Measurements from ENCODE around the gene HDAC1.

DNA sequence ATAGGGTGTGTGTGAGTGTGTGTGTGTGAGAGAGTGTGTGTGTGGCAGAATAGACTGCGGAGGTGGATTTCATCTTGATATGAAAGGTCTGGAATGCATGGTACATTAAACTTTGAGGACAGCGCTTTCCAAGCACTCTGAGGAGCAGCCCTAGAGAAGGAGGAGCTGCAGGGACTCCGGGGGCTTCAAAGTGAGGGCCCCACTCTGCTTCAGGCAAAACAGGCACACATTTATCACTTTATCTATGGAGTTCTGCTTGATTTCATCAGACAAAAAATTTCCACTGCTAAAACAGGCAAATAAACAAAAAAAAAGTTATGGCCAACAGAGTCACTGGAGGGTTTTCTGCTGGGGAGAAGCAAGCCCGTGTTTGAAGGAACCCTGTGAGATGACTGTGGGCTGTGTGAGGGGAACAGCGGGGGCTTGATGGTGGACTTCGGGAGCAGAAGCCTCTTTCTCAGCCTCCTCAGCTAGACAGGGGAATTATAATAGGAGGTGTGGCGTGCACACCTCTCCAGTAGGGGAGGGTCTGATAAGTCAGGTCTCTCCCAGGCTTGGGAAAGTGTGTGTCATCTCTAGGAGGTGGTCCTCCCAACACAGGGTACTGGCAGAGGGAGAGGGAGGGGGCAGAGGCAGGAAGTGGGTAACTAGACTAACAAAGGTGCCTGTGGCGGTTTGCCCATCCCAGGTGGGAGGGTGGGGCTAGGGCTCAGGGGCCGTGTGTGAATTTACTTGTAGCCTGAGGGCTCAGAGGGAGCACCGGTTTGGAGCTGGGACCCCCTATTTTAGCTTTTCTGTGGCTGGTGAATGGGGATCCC is 18.3 kb upstream of the HDAC1 start:
- TF ChIP-seq, protein P1, sequence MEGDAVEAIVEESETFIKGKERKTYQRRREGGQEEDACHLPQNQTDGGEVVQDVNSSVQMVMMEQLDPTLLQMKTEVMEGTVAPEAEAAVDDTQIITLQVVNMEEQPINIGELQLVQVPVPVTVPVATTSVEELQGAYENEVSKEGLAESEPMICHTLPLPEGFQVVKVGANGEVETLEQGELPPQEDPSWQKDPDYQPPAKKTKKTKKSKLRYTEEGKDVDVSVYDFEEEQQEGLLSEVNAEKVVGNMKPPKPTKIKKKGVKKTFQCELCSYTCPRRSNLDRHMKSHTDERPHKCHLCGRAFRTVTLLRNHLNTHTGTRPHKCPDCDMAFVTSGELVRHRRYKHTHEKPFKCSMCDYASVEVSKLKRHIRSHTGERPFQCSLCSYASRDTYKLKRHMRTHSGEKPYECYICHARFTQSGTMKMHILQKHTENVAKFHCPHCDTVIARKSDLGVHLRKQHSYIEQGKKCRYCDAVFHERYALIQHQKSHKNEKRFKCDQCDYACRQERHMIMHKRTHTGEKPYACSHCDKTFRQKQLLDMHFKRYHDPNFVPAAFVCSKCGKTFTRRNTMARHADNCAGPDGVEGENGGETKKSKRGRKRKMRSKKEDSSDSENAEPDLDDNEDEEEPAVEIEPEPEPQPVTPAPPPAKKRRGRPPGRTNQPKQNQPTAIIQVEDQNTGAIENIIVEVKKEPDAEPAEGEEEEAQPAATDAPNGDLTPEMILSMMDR (IDR thresholded peaks at IDR 0.05): no peak
- TF ChIP-seq POLR2A (IDR thresholded peaks at IDR 0.05): no peak
